ENCODE results near the gene MRPL54.

DNA sequence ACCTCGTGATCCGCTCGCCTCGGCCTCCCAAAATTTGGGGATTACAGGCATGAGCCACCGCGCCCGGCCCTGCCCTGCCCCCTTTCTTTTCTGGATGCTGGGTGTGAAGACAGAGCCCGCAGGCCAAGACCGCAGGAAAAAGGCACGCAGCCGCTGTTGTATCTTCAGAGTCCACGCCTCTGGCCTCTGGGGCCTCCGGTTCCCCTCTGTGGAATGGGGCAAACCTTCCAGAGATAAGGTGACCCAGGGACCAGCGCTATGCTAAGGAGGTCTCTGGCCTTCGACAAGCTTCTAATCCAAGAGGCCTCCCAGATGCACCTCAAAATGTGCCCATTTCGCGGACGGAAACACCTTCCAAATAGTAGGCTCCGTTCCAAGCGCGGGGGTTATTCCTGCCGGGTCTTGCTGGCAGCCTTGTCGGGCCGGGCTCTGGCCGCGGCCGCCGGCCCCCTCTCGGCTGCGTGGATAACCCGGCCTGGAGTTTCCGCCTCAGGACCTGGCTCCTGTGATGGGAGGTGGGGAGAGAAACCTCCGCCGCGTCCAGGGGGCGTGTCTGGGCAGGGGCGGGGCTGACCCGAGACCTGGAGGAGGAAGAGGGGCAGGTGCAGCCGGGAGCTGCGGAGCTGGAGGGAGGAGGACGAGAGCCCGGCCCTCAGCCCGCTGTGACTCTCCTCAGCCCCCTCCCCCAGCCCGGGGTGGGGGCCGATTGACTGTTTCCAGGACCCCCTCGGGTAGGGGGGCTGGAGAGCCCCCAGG, 41.2 kb upstream of the MRPL54 start:
- TF ChIP-seq, protein P1, sequence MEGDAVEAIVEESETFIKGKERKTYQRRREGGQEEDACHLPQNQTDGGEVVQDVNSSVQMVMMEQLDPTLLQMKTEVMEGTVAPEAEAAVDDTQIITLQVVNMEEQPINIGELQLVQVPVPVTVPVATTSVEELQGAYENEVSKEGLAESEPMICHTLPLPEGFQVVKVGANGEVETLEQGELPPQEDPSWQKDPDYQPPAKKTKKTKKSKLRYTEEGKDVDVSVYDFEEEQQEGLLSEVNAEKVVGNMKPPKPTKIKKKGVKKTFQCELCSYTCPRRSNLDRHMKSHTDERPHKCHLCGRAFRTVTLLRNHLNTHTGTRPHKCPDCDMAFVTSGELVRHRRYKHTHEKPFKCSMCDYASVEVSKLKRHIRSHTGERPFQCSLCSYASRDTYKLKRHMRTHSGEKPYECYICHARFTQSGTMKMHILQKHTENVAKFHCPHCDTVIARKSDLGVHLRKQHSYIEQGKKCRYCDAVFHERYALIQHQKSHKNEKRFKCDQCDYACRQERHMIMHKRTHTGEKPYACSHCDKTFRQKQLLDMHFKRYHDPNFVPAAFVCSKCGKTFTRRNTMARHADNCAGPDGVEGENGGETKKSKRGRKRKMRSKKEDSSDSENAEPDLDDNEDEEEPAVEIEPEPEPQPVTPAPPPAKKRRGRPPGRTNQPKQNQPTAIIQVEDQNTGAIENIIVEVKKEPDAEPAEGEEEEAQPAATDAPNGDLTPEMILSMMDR (conservative IDR thresholded peaks at IDR 0.05; ENCODE audit: low read length), result no peak
- no peak for TF ChIP-seq EZH2phosphoT487 (IDR thresholded peaks at IDR 0.05; ENCODE audit: borderline replicate concordance, low read depth, low read length)
